Breast epithelium (tissue), 4 donors: ENCODE results near the gene SMIM24. TPM values are rescaled to one million over a fixed set of nuclear protein-coding genes. Genes with fewer than 3 reads are reported as not detected.
"Not testable (repeated sequence)": the region's sequence is repeated elsewhere in the genome, so short reads cannot be mapped to it uniquely, and the experiment has no call there.

Experiments used
- DNase-seq, 2 donors: peaks; one replicate each; pipeline ENCODE4 v3.0.0-alpha.2; 2019; ENCODE audit warnings: low spot score in 2 of 2
- H3K27ac ChIP-seq, 2 donors: fragments of 200-600 bp; sonication (generic) in 1 of 2; one replicate each; pipeline ENCODE4 v1.5.1; 2016 to 2019; ENCODE audit warnings: mild to moderate bottlenecking in 1 of 2
- H3K27me3 ChIP-seq, 2 donors: fragments of 200-600 bp; sonication (generic) in 1 of 2; one replicate each; pipeline versions ENCODE4 v1.5.1 to v1.6.0; 2017 to 2019; ENCODE audit warnings: control low read depth in 1 of 2, mild to moderate bottlenecking in 1 of 2
- H3K36me3 ChIP-seq: fragments of 200-600 bp; one replicate; pipeline ENCODE4 v1.5.1; 2019
- H3K4me1 ChIP-seq, 2 donors: fragments of 200-600 bp; sonication (generic); one replicate each; pipeline ENCODE4 v1.5.1; 2016 to 2019; ENCODE audit warnings: control low read depth in 1 of 2
- H3K4me3 ChIP-seq, 3 donors: fragments of 200-600 bp; sonication (generic); 1 replicate in 2 of 3; 2 replicates in 1 of 3; pipeline ENCODE4 v1.5.1; 2016 to 2019; ENCODE audit warnings: mild to moderate bottlenecking in 3 of 3, moderate library complexity in 2 of 3
- H3K9me3 ChIP-seq, 2 donors: fragments of 200-600 bp; sonication (generic) in 1 of 2; one replicate each; pipeline ENCODE4 v1.5.1; 2016 to 2019; ENCODE audit warnings: control low read depth in 1 of 2
- CTCF ChIP-seq, 3 donors: fragments of 450-650 bp; IDR thresholded peaks; one replicate each; pipeline ENCODE4 v1.5.1; 2016 to 2017; ENCODE audit warnings: antibody characterized with exemption in 3 of 3, mild to moderate bottlenecking in 3 of 3, moderate library complexity in 3 of 3
- POLR2A ChIP-seq: fragments of 450-650 bp; IDR thresholded peaks from one replicate; pipeline ENCODE4 v1.6.1; 2016; ENCODE audit warnings: antibody characterized with exemption, mild to moderate bottlenecking, moderate library complexity
- POLR2AphosphoS5 ChIP-seq, 3 donors: sonication (generic); formaldehyde crosslinking; IDR thresholded peaks; one replicate each; pipeline ENCODE4 v1.6.1; 2017; ENCODE audit warnings: antibody characterized with exemption in 3 of 3
- intact Hi-C: fragments of 100-400 bp; cut with DNase I; formaldehyde crosslinking; loops from one replicate; pipeline ENCODE4 v1.15.1; 2023; ENCODE audit warnings: low total_unique reads
- total RNA-seq, 3 donors: library from RNA; depleted of rRNA; stranded (reverse); fragments of >200 nt; gene quantifications; one replicate each; pipeline ENCODE4 v1.1.0, GENCODE V29; 2016

Gene SMIM24
- total RNA-seq, 3 donors from 2014 or later, result 2.0 to 6.7 TPM; not detected in 1

- intact Hi-C loops, result loop anchor here (1.0 kb wide), 1 partner anchor 94 kb away; no protein-coding TSS in a partner anchor
- TF ChIP-seq CTCF (IDR thresholded peaks at IDR 0.05) (no peak), POLR2AphosphoS5 (IDR thresholded peaks at IDR 0.05) (no peak), POLR2A (no peak)
- H3K4me1 ChIP-seq, result peaks cover 6 to 28% of the 10 kb centered on the region in 2 donors
- H3K4me3 ChIP-seq, result no peak overlapping the region
- DNase-seq, result no peak
- H3K9me3 ChIP-seq, result no peaks in the 10 kb centered on the region
- no peaks in the 10 kb centered on the region for H3K27me3 ChIP-seq
- peak overlapping the region; percentile 86 to 94 for H3K27ac ChIP-seq
- no peaks in the 10 kb centered on the region for H3K36me3 ChIP-seq
These were observed 48.4 kb downstream of the SMIM24 start for GRCh38 chr19:3431760-3432397.

DNA sequence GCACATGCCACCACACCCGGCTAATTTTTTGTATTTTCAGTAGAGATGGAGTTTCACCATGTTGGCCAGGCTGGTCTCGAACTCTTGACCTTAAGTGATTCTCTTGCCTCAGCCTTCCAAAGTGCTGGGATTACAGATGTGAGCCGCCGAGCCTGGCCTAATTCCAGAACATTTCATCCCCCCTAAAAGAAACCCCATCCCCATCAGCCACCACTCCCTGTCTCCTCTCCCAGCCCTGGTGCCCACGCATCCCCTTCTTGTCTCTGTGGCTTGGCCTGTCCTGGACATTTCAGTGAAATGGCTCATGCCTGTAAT lies 50.0 kb downstream of the SMIM24 start:
- Histone ChIP-seq H3K27ac (peak overlapping the region; percentile 94 to 97), H3K4me1 (peaks cover 6 to 28% of the 10 kb centered on the region in 2 donors), H3K4me3 (peak overlapping the region in 1 of 3 donors; percentile 26)
- H3K36me3 ChIP-seq, DNase-seq, H3K27me3 ChIP-seq, intact Hi-C loops, H3K9me3 ChIP-seq: not testable (repeated sequence)

DNA sequence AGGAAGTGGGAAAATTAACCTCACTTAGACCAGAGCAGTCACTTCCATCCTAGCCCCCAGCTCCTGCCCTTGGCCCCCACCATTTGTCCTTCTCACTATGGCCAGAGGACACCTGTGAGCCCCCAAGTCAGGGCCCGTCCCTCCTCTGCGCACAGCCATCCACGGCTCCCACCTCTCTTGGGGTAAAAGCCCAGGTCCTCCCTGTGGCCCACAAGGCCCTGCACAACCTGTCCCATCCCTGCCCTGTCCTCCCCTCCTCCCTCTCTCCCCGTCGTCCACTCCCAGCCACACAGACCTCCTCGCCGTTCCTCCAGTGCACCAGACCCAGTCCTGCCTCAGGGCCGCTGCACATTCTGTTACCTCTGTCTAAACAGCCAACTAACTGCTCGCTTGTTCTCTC lies 53.9 kb downstream of the SMIM24 start:
- no peaks in the 10 kb centered on the region for H3K27me3 ChIP-seq
- H3K9me3 ChIP-seq, result no peaks in the 10 kb centered on the region
- peaks cover 6 to 18% of the 10 kb centered on the region in 2 donors for H3K4me1 ChIP-seq
- no peak overlapping the region for H3K4me3 ChIP-seq
- TF ChIP-seq POLR2A, result no peak
- TF ChIP-seq CTCF (IDR thresholded peaks at IDR 0.05), result no peak
- TF ChIP-seq POLR2AphosphoS5 (IDR thresholded peaks at IDR 0.05), result no peak
- intact Hi-C loops, result no loop called here
- H3K27ac ChIP-seq, result peak overlapping the region; percentile 33 to 54
- no peak for DNase-seq
- H3K36me3 ChIP-seq, result no peaks in the 10 kb centered on the region

Other genes starting within 250 kb of the SMIM24 start
- gene NFIC, start 113.9 kb downstream of the SMIM24 start, total RNA-seq, result 10 to 100 TPM; 48.9 to 97.8 (median 73.1) TPM
- not detected for gene SMIM44, start 2.9 kb upstream of the SMIM24 start, total RNA-seq
- gene DOHH, start 20.1 kb upstream of the SMIM24 start, total RNA-seq, result 10 to 100 TPM; 11.6 to 13.4 (median 12.2) TPM
- gene FZR1, start 25.8 kb upstream of the SMIM24 start, total RNA-seq, result 10 to 100 TPM; 15.8 to 28.7 (median 26.5) TPM
- 1 to 10 TPM in 1 of 3 donors, not detected in 2; 2.0 TPM for gene TEKTIP1, start 58.6 kb upstream of the SMIM24 start, total RNA-seq
- 10 to 100 TPM; 44.5 to 50.9 (median 44.9) TPM for gene MFSD12, start 77.1 kb upstream of the SMIM24 start, total RNA-seq
- gene HMG20B, start 92.4 kb upstream of the SMIM24 start, total RNA-seq, result 100 to 1,000 TPM; 120 to 142 (median 127) TPM
- under 1 TPM; 0.29 to 0.66 (median 0.64) TPM for gene GIPC3, start 105.0 kb upstream of the SMIM24 start, total RNA-seq
- under 1 TPM; 0.32 to 0.44 (median 0.33) TPM for gene TBXA2R, start 126.3 kb upstream of the SMIM24 start, total RNA-seq
- gene CACTIN, start 146.3 kb upstream of the SMIM24 start, total RNA-seq, result 10 to 100 TPM; 21.8 to 30.5 (median 27.5) TPM
- gene PIP5K1C, start 219.9 kb upstream of the SMIM24 start, total RNA-seq, result 10 to 100 TPM; 14.6 to 15.7 (median 15.7) TPM
- gene TJP3, start 227.9 kb upstream of the SMIM24 start, total RNA-seq, result 10 to 100 TPM in 2 of 3 donors, under 1 TPM in 1; 0.16 to 36.6 (median 20.0) TPM